Panc1 (cell line): ENCODE results near the gene ALKBH7. TPM values are rescaled to one million over a fixed set of nuclear protein-coding genes. Genes with fewer than 3 reads are reported as not detected.
"Not testable (repeated sequence)": the region's sequence is repeated elsewhere in the genome, so short reads cannot be mapped to it uniquely, and the experiment has no call there.

Experiments
- ATAC-seq: fragments of 200-7000 bp; cut with Tn5 transposase; 2 replicates; pipeline ENCODE4 v1.9.1; 2020; ENCODE audit warnings: mild to moderate bottlenecking, moderate library complexity
- BruUV-seq: library from RNA; stranded (reverse); fragments of 400-500 nt; replicated peaks from 2 replicates; lab custom pipeline; 2021; lab: Mats Ljungman, UMichigan
- CTCF ChIA-PET: fragments of 300-600 bp; sonication (Branson Sonifier 250); formaldehyde crosslinking; loops from one replicate; lab custom pipeline; 2022; ENCODE audit warnings: antibody characterized with exemption; lab: Charles Lee
- POLR2A ChIA-PET: fragments of 300-600 bp; sonication (Branson Sonifier 250); formaldehyde crosslinking; loops from one replicate; lab custom pipeline; 2022; ENCODE audit warnings: antibody characterized with exemption; lab: Charles Lee
- DNase-seq: peaks from one replicate; pipeline ENCODE4 v3.0.0-alpha.2; 2010; ENCODE audit warnings: low read depth, low spot score
- H3K27ac ChIP-seq: 2 replicates; pipeline ENCODE4 v1.5.1; 2011; ENCODE audit warnings: mild to moderate bottlenecking, low read length, inconsistent platforms
- H3K27me3 ChIP-seq: fragments of 200-500 bp; sonication (Bioruptor generic); 2 replicates; pipeline ENCODE4 v1.6.0; 2014; ENCODE audit warnings: low read length, inconsistent platforms; ENCODE audit not compliant: control insufficient read depth, insufficient read depth
- H3K36me3 ChIP-seq: fragments of 200-500 bp; sonication (Bioruptor generic); 2 replicates; pipeline ENCODE4 v1.5.1; 2014; ENCODE audit warnings: inconsistent platforms, mild to moderate bottlenecking, low read length, moderate library complexity; ENCODE audit not compliant: control insufficient read depth, insufficient read depth
- H3K4me1 ChIP-seq: 2 replicates; pipeline ENCODE4 v1.5.1; 2011; ENCODE audit warnings: inconsistent platforms, mild to moderate bottlenecking, low read length, moderate library complexity; ENCODE audit not compliant: control insufficient read depth, insufficient read depth
- H3K4me3 ChIP-seq, 2 experiments: 2 replicates each; pipeline ENCODE4 v1.5.1; 2011 to 2012; ENCODE audit warnings: low read depth in 2 of 2, low read length in 2 of 2, mild to moderate bottlenecking in 2 of 2, inconsistent platforms in 1 of 2, moderate library complexity in 1 of 2
- H3K9me3 ChIP-seq: fragments of 200-500 bp; sonication (Bioruptor generic); 2 replicates; pipeline ENCODE4 v1.5.1; 2014; ENCODE audit warnings: low read depth, mild to moderate bottlenecking, inconsistent platforms, low read length, moderate library complexity; ENCODE audit not compliant: control insufficient read depth, insufficient read depth
- POLR2AphosphoS5 ChIP-seq: IDR thresholded peaks from 2 replicates; pipeline ENCODE4 v1.6.1; 2012; ENCODE audit warnings: mild to moderate bottlenecking, low read depth, low read length, moderate library complexity
- SIN3A ChIP-seq: IDR thresholded peaks from 2 replicates; pipeline ENCODE4 v1.6.1; 2012; ENCODE audit warnings: low read depth, mild to moderate bottlenecking, low read length, moderate library complexity, borderline replicate concordance; ENCODE audit not compliant: insufficient read depth
- TCF7L2 ChIP-seq: IDR thresholded peaks from 2 replicates; pipeline ENCODE4 v1.6.1; 2011; ENCODE audit warnings: mild to moderate bottlenecking, low read depth, low read length, inconsistent platforms
- in situ Hi-C: cut with HindIII; loops from 2 replicates; pipeline ENCODE4 v1.10.0; 2016; ENCODE audit warnings: low sequenced_read_pairs, low pct_unique_long_range_greater_than_20kb
- intact Hi-C: fragments of 100-400 bp; cut with micrococcal nuclease; formaldehyde crosslinking; loops from one replicate; pipeline ENCODE4 v1.10.0; 2022; ENCODE audit not compliant: unreplicated experiment
- total RNA-seq: library from RNA; stranded (reverse); gene quantifications from one replicate; pipeline ENCODE4 v1.2.1, GENCODE V29; 2021; ENCODE audit not compliant: unreplicated experiment
- TF ChIP-seq, protein P1 (sequence below), 2 experiments: IDR thresholded peaks; 2 replicates each; pipeline ENCODE4 v1.6.1; 2011 to 2012; ENCODE audit warnings: low read depth in 2 of 2, control low read depth in 1 of 2, low read length in 1 of 2, mild to moderate bottlenecking in 1 of 2, moderate library complexity in 1 of 2; ENCODE audit not compliant: insufficient read depth in 1 of 2
- TF ChIP-seq, protein P2 (sequence below): fragments of 450-650 bp; IDR thresholded peaks from 2 replicates; pipeline ENCODE4 v1.5.1; 2017; ENCODE audit warnings: mild to moderate bottlenecking

ALKBH7 gene
- total RNA-seq, 1 experiment from 2014 or later = 65.0 TPM

DNA sequence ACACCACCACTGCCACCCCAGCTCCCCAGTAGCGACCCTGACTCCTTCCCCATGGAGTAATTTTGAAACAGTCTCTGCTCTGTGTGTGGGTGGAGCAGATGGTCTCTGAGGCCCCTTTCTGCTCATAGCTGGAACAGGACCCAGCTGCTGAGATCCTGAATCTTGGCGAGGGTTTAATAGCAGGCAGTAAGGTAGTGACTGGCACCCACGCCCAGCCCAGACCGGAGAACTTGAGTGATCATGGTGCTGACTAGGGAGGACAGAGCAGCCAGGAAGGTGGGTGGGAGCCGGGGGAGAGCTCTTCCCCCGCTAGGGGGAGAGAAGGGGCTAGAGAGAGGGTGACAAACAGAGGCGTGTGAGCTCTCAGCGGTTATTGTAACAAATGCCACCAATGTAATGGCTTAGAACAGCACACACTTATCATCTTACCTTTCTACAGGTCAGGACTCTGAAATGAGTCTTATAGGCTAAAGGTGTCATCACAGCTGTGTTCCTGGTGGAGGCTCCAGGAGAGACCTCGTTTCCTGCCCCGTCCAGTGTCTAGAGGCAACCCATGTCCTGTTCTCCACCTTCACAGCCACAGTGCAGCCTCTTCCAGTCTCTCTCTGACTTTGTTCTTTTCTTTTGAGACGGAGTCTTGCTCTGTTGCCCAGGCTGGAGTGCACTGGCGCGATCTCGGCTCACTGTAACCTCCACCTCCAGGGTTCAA lies 31.9 kb upstream of the ALKBH7 start:
- H3K4me1 ChIP-seq = no peaks in the 10 kb centered on the region
- TF ChIP-seq, protein P1, sequence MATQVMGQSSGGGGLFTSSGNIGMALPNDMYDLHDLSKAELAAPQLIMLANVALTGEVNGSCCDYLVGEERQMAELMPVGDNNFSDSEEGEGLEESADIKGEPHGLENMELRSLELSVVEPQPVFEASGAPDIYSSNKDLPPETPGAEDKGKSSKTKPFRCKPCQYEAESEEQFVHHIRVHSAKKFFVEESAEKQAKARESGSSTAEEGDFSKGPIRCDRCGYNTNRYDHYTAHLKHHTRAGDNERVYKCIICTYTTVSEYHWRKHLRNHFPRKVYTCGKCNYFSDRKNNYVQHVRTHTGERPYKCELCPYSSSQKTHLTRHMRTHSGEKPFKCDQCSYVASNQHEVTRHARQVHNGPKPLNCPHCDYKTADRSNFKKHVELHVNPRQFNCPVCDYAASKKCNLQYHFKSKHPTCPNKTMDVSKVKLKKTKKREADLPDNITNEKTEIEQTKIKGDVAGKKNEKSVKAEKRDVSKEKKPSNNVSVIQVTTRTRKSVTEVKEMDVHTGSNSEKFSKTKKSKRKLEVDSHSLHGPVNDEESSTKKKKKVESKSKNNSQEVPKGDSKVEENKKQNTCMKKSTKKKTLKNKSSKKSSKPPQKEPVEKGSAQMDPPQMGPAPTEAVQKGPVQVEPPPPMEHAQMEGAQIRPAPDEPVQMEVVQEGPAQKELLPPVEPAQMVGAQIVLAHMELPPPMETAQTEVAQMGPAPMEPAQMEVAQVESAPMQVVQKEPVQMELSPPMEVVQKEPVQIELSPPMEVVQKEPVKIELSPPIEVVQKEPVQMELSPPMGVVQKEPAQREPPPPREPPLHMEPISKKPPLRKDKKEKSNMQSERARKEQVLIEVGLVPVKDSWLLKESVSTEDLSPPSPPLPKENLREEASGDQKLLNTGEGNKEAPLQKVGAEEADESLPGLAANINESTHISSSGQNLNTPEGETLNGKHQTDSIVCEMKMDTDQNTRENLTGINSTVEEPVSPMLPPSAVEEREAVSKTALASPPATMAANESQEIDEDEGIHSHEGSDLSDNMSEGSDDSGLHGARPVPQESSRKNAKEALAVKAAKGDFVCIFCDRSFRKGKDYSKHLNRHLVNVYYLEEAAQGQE (IDR thresholded peaks at IDR 0.05; ENCODE audit: insufficient read depth in 1 of 2, low read depth in 2 of 2, low read length in 1 of 2) = no peak
- TF ChIP-seq, protein P2, sequence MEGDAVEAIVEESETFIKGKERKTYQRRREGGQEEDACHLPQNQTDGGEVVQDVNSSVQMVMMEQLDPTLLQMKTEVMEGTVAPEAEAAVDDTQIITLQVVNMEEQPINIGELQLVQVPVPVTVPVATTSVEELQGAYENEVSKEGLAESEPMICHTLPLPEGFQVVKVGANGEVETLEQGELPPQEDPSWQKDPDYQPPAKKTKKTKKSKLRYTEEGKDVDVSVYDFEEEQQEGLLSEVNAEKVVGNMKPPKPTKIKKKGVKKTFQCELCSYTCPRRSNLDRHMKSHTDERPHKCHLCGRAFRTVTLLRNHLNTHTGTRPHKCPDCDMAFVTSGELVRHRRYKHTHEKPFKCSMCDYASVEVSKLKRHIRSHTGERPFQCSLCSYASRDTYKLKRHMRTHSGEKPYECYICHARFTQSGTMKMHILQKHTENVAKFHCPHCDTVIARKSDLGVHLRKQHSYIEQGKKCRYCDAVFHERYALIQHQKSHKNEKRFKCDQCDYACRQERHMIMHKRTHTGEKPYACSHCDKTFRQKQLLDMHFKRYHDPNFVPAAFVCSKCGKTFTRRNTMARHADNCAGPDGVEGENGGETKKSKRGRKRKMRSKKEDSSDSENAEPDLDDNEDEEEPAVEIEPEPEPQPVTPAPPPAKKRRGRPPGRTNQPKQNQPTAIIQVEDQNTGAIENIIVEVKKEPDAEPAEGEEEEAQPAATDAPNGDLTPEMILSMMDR = no peak
- TF ChIP-seq TCF7L2 (no peak), POLR2AphosphoS5 (no peak), SIN3A (no peak)
- H3K27me3 ChIP-seq = no peaks in the 10 kb centered on the region
- H3K4me3 ChIP-seq = no peak overlapping the region
- in situ Hi-C loops = no loop called here
- ATAC-seq (peak; percentile 51), DNase-seq (no peak)
- POLR2A ChIA-PET = interaction anchor here (0.6 kb wide), 1 partner anchor 22 kb away, joined by 3 read pairs; no protein-coding TSS in a partner anchor
- H3K27ac ChIP-seq = no peak overlapping the region
- intact Hi-C loops = no loop called here
- H3K9me3 ChIP-seq = no peaks in the 10 kb centered on the region
- BruUV-seq = no TSS peak
- H3K36me3 ChIP-seq = no peaks in the 10 kb centered on the region
- CTCF ChIA-PET = interaction anchor here (0.7 kb wide), 1 partner anchor 361 kb away, joined by 3 read pairs; no protein-coding TSS in a partner anchor

DNA sequence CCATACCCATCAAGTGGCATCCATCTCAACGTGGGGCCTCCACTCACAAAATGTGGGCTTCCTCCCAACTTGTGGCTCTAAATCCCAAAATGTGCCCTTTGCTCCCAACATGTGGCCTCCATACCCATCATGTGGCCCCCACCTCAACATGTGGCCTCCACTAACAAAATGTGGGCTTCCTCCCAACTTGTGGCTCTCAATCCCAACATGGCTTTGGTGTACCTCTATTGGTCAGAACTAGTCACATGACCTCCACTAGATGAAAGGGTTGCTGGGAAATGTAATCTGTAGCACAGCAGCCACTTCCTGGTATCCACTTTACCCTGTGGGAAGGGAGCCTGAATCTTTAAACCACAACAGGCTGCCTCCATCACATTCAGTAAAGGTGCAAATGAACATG lies 29.1 kb upstream of the ALKBH7 start:
- in situ Hi-C loops = no loop called here
- H3K27me3 ChIP-seq = no peaks in the 10 kb centered on the region
- intact Hi-C loops = no loop called here
- no peaks in the 10 kb centered on the region for H3K4me1 ChIP-seq
- no peak for ATAC-seq
- TF ChIP-seq, protein P2 = no peak
- TF ChIP-seq TCF7L2 = no peak
- TF ChIP-seq, protein P1 (IDR thresholded peaks at IDR 0.05; ENCODE audit: insufficient read depth in 1 of 2, low read depth in 2 of 2, low read length in 1 of 2) = no peak
- TF ChIP-seq POLR2AphosphoS5 = no peak
- TF ChIP-seq SIN3A = no peak
- POLR2A ChIA-PET = no interaction called here
- CTCF ChIA-PET = no interaction called here
- H3K36me3 ChIP-seq = no peaks in the 10 kb centered on the region
- DNase-seq = no peak
- H3K27ac ChIP-seq = no peak overlapping the region
- no TSS peak for BruUV-seq
- no peak overlapping the region for H3K4me3 ChIP-seq
- no peaks in the 10 kb centered on the region for H3K9me3 ChIP-seq

DNA sequence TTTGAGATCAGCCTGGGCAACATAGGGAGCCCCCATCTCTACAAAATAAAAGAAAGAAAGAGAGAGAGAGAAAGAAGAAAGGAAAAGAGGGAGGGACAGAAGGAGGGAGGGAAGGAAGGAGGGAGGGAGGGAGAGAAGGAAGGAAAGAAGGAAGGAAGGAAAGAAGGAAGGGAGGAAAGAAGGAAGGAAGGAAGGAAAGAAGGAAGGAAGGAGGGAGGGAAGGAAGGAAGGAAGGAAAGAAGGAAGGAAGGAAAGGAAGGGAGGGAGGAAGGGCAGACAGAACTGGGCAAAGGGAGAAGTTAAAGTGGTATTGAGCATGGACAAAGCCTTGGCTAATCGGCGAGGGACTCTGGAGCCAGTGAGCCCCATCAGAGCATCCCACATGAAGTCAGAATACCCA lies 23.3 kb upstream of the ALKBH7 start:
- BruUV-seq, ATAC-seq, in situ Hi-C loops, H3K36me3 ChIP-seq, H3K27me3 ChIP-seq, H3K4me1 ChIP-seq, DNase-seq, H3K9me3 ChIP-seq, H3K27ac ChIP-seq, POLR2A ChIA-PET, CTCF ChIA-PET, intact Hi-C loops, H3K4me3 ChIP-seq: not testable (repeated sequence)
